Ascending aorta (tissue), 2 donors: ENCODE data around the gene NPPC. TPM values are rescaled to one million over a fixed set of nuclear protein-coding genes. Genes with fewer than 3 reads are reported as not detected.

Source experiments
- DNase-seq, 2 donors: peaks; one replicate each; pipeline ENCODE4 v3.0.0-alpha.2; 2019; ENCODE audit warnings: low spot score in 2 of 2
- H3K27ac ChIP-seq, 2 donors: fragments of 200-600 bp; sonication (generic); one replicate each; pipeline ENCODE4 v1.5.1; 2016 to 2017; ENCODE audit warnings: mild to moderate bottlenecking in 1 of 2
- H3K27me3 ChIP-seq: fragments of 200-600 bp; sonication (generic); one replicate; pipeline ENCODE4 v1.5.1; 2017
- H3K36me3 ChIP-seq, 2 donors: fragments of 200-600 bp; sonication (generic); one replicate each; pipeline ENCODE4 v1.5.1; 2016
- H3K4me1 ChIP-seq, 2 donors: fragments of 200-600 bp; sonication (generic); one replicate each; pipeline ENCODE4 v1.5.1; 2016 to 2017; ENCODE audit warnings: mild to moderate bottlenecking in 1 of 2
- H3K4me3 ChIP-seq, 2 donors: fragments of 200-600 bp; sonication (generic); one replicate each; pipeline ENCODE4 v1.5.1; 2016 to 2017; ENCODE audit warnings: mild to moderate bottlenecking in 1 of 2
- H3K9me3 ChIP-seq, 2 donors: fragments of 200-600 bp; sonication (generic); one replicate each; pipeline ENCODE4 v1.5.1; 2016
- CTCF ChIP-seq, 3 experiments: fragments of 200-600 bp in 2 of 3; fragments of 450-650 bp in 1 of 3; sonication (generic) in 2 of 3; IDR thresholded peaks; one replicate each; pipeline ENCODE4 v1.5.1; 2016 to 2019; ENCODE audit warnings: antibody characterized with exemption in 3 of 3, mild to moderate bottlenecking in 1 of 3, moderate library complexity in 1 of 3
- intact Hi-C: fragments of 100-400 bp; cut with DNase I; formaldehyde crosslinking; loops from one replicate; pipeline ENCODE4 v1.15.1; 2023
- total RNA-seq: library from RNA; depleted of rRNA; stranded (reverse); fragments of >200 nt; gene quantifications from one replicate; pipeline ENCODE4 v1.1.0, GENCODE V29; 2016

Gene NPPC
- total RNA-seq, 1 donor from 2014 or later, result not detected

- intact Hi-C loops, result no loop called here
These were observed 14.6 kb upstream of the NPPC start for GRCh38 chr2:231940795-231941194.

GRCh38 chr2:231939022-231939421, 12.8 kb upstream of the NPPC start:
- Histone ChIP-seq H3K4me1 (no peaks in the 10 kb centered on the region), H3K36me3 (no peaks in the 10 kb centered on the region), H3K9me3 (no peaks in the 10 kb centered on the region), H3K27ac (no peak overlapping the region), H3K27me3 (no peaks in the 10 kb centered on the region), H3K4me3 (no peak overlapping the region)
- TF ChIP-seq CTCF (IDR thresholded peaks at IDR 0.05), result no peak
- intact Hi-C loops, result no loop called here
- no peak for DNase-seq

More at GRCh38 chr2:231940795-231941194, 14.6 kb upstream of the NPPC start:
- H3K4me3 ChIP-seq, result no peak overlapping the region
- H3K27ac ChIP-seq, result no peak overlapping the region
- DNase-seq, result peak in 1 of 2 donors; percentile 16
- no peaks in the 10 kb centered on the region for H3K9me3 ChIP-seq
- TF ChIP-seq CTCF (IDR thresholded peaks at IDR 0.05), result no peak
- H3K4me1 ChIP-seq, result no peaks in the 10 kb centered on the region
- H3K36me3 ChIP-seq, result no peaks in the 10 kb centered on the region
- H3K27me3 ChIP-seq, result no peaks in the 10 kb centered on the region

- Histone ChIP-seq H3K27ac (no peak overlapping the region), H3K9me3 (no peaks in the 10 kb centered on the region), H3K27me3 (no peaks in the 10 kb centered on the region), H3K36me3 (no peaks in the 10 kb centered on the region), H3K4me3 (no peak overlapping the region), H3K4me1 (no peaks in the 10 kb centered on the region)
- peak in 1 of 2 donors; percentile 28 for DNase-seq
- intact Hi-C loops, result no loop called here
- no peak for TF ChIP-seq CTCF (IDR thresholded peaks at IDR 0.05)
These were observed 10.9 kb upstream of the NPPC start for GRCh38 chr2:231937057-231937456.

- H3K4me3 ChIP-seq, result no peak overlapping the region
- no peaks in the 10 kb centered on the region for H3K4me1 ChIP-seq
- intact Hi-C loops, result no loop called here
- no peak for TF ChIP-seq CTCF (IDR thresholded peaks at IDR 0.05)
- no peak overlapping the region for H3K27ac ChIP-seq
- H3K36me3 ChIP-seq, result no peaks in the 10 kb centered on the region
- H3K27me3 ChIP-seq, result no peaks in the 10 kb centered on the region
- DNase-seq, result no peak
- no peaks in the 10 kb centered on the region for H3K9me3 ChIP-seq
These were observed 10.3 kb upstream of the NPPC start for GRCh38 chr2:231936491-231936890.

- Histone ChIP-seq H3K27me3 (no peaks in the 10 kb centered on the region), H3K27ac (no peak overlapping the region), H3K4me1 (no peaks in the 10 kb centered on the region), H3K4me3 (no peak overlapping the region), H3K36me3 (no peaks in the 10 kb centered on the region), H3K9me3 (no peaks in the 10 kb centered on the region)
- no peak for TF ChIP-seq CTCF (IDR thresholded peaks at IDR 0.05)
- intact Hi-C loops, result no loop called here
- no peak for DNase-seq
These were observed 9.6 kb upstream of the NPPC start for GRCh38 chr2:231935815-231936214.

- intact Hi-C loops, result no loop called here
- DNase-seq, result no peak
- no peak overlapping the region for H3K27ac ChIP-seq
- H3K36me3 ChIP-seq, result no peaks in the 10 kb centered on the region
- no peak overlapping the region for H3K4me3 ChIP-seq
- H3K9me3 ChIP-seq, result no peaks in the 10 kb centered on the region
- no peaks in the 10 kb centered on the region for H3K4me1 ChIP-seq
- no peaks in the 10 kb centered on the region for H3K27me3 ChIP-seq
- TF ChIP-seq CTCF (IDR thresholded peaks at IDR 0.05), result no peak
These were observed 9.0 kb upstream of the NPPC start for GRCh38 chr2:231935207-231935524.
